Thyroid gland (tissue), 4 donors: ENCODE results near the gene TPD52L1.

Experiments used
- CTCF ChIP-seq, 6 experiments: fragments of 200-600 bp in 3 of 6; fragments of 450-650 bp in 3 of 6; sonication (generic) in 3 of 6; IDR thresholded peaks; one replicate each; pipeline ENCODE4 v1.5.1; 2016 to 2019; ENCODE audit warnings: antibody characterized with exemption in 6 of 6, mild to moderate bottlenecking in 2 of 6, inconsistent platforms in 1 of 6, moderate library complexity in 1 of 6
- POLR2A ChIP-seq, 2 donors: fragments of 450-650 bp; IDR thresholded peaks; one replicate each; pipeline ENCODE4 v1.6.1; 2017; ENCODE audit warnings: antibody characterized with exemption in 2 of 2, mild to moderate bottlenecking in 2 of 2, moderate library complexity in 1 of 2

GRCh38 chr6:125285353-125285752 lies 131.8 kb downstream of the TPD52L1 start:
- TF ChIP-seq CTCF (IDR thresholded peaks at IDR 0.05) (no peak), POLR2A (IDR thresholded peaks at IDR 0.05) (no peak)
